CD4-positive, alpha-beta T cell treated with Interleukin-15 for 1 hour (primary cell): Measurements from ENCODE around the gene DAB1.

ENCODE experiments used
- DNase-seq: peaks from one replicate; pipeline ENCODE4 v3.0.0-alpha.2; 2020

DAB1 gene

GRCh38 chr1:57410508-57410907, 13.4 kb downstream of the DAB1 start:
- DNase-seq: no peak

- DNase-seq: no peak
Measured at GRCh38 chr1:57407928-57408327, 15.9 kb downstream of the DAB1 start.

GRCh38 chr1:57406428-57406970, 17.4 kb downstream of the DAB1 start:
- DNase-seq: no peak

GRCh38 chr1:57404884-57405283, 19.0 kb downstream of the DAB1 start:
- DNase-seq: no peak

- DNase-seq: no peak
Measured at GRCh38 chr1:57403201-57403600, 20.7 kb downstream of the DAB1 start.

GRCh38 chr1:57401671-57402070, 22.2 kb downstream of the DAB1 start:
- no peak for DNase-seq

GRCh38 chr1:57400048-57400447, 23.8 kb downstream of the DAB1 start:
- DNase-seq: no peak

- DNase-seq: no peak
Measured at GRCh38 chr1:57393058-57393584, 30.7 kb downstream of the DAB1 start.

GRCh38 chr1:57385336-57385735, 38.5 kb downstream of the DAB1 start:
- DNase-seq: no peak

GRCh38 chr1:57384901-57385300, 39.0 kb downstream of the DAB1 start:
- DNase-seq: no peak

GRCh38 chr1:57384284-57384683, 39.6 kb downstream of the DAB1 start:
- DNase-seq: no peak

- DNase-seq: no peak
Measured at GRCh38 chr1:57381871-57382270, 42.0 kb downstream of the DAB1 start.

- no peak for DNase-seq
Measured at GRCh38 chr1:57381426-57381825, 42.4 kb downstream of the DAB1 start.

- no peak for DNase-seq
Measured at GRCh38 chr1:57380923-57381322, 42.9 kb downstream of the DAB1 start.

- no peak for DNase-seq
Measured at GRCh38 chr1:57378534-57378933, 45.3 kb downstream of the DAB1 start.

GRCh38 chr1:57377339-57378139, 46.3 kb downstream of the DAB1 start:
- DNase-seq: no peak

- no peak for DNase-seq
Measured at GRCh38 chr1:57376041-57376440, 47.8 kb downstream of the DAB1 start.

- DNase-seq: no peak
Measured at GRCh38 chr1:57369889-57370288, 54.0 kb downstream of the DAB1 start.

GRCh38 chr1:57367945-57368344, 55.9 kb downstream of the DAB1 start:
- DNase-seq: no peak

GRCh38 chr1:57363643-57364042, 60.2 kb downstream of the DAB1 start:
- DNase-seq: no peak

- DNase-seq: no peak
Measured at GRCh38 chr1:57363165-57363564, 60.7 kb downstream of the DAB1 start.

- DNase-seq: no peak
Measured at GRCh38 chr1:57362480-57362879, 61.4 kb downstream of the DAB1 start.

- DNase-seq: no peak
Measured at GRCh38 chr1:57361516-57361915, 62.3 kb downstream of the DAB1 start.

GRCh38 chr1:57360846-57361407, 62.9 kb downstream of the DAB1 start:
- no peak for DNase-seq
